ENCODE results near the gene PIP5KL1.

Gene PIP5KL1

GRCh38 chr9:127871531-127871930 lies 59.0 kb downstream of the PIP5KL1 start:
- no peak for DNase-seq (ENCODE audit: low spot score)

- DNase-seq (ENCODE audit: low spot score) = no peak
These were observed 59.7 kb downstream of the PIP5KL1 start for GRCh38 chr9:127870887-127871286.

All from CD4-positive, alpha-beta T cell treated with Interleukin-15 for 4 hours (primary cell).